IPS DF 4.7 (cell line): ENCODE results near the gene SKP1.

Source experiments
- DNase-seq: peaks from one replicate; pipeline ENCODE4 v3.0.0-alpha.2; 2013; ENCODE audit warnings: low spot score; ENCODE audit errors: extremely low read depth

SKP1 gene

DNA sequence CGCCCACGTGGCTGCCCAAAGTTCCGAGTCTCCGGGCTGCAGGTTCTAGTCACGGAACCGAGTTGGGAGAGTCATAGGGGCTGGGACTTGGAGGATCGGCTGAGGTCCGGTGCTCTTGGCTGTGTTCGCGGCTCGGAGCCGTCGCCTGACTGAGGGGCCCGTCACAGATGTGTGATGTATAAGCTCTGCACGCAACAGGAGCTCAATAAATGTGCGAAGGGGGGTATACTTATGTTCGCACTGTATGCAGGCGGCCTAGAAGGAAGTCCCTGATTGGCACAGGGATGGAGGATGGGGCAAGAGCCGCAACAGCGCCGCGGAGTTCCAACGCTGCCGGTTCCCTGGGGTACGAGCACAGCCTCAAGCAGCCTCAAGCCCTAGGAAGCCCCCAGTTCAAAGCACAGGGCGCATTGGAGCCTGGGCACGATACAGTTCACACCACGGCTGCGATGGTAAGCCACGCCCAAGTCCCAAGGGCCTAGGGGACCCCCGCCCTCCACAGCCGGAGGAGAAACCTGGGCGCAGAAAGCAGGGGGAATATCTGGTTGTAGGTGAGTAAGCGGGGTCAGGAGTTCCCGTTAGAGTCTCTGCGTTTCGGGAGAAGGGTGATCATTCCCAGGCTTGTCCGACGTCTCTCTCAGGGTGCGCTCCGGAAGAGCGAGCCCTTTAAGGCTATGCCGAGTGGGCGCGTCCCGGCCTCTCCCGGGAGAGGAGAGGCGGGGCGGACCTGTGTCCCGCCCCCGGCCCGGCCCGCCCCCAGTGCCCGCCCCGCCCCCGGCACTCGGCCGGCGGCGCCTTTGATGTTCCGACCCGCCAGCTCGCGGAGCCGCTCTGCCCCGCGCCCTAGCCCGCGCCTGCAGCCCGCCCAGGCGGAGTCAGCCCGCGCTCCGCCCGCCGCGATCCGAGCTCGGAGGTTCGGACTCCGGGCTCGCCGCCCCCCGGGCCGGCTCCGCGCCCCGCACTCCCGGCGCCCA lies 62.6 kb downstream of the SKP1 start, which contains the start of gene TCF7:
TSS of gene TCF7 (plus strand) at position 780 of the 974 bp plus-strand sequence. CDS start 226 bp downstream, outside the sequence.
- DNase-seq = no peak

DNA sequence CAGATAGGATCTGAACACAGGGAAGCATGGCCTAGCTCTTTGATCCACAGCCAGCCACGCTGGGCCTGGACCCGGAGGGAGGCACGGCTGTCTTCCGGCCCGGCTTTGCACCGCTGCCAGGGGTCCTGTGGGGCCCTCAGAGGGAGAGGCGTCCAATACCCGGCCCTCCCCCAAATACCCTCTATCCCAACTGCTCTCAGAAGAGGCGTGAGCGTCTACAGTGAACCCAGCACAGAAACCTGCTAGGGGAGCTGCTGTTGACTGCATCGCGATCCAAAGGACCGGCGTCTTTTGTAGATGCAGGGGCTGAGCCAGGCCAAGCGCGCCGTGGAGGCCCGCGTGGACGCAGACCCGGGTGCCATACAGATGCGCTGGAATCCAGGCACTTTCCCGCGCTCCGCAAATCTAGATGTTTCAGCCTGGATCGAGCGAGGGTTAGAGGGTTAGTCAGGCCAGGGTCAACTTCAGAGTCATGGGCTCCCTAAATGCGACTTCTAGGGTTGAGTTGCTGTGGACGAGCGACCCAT lies 63.3 kb downstream of the SKP1 start:
- no peak for DNase-seq

GRCh38 chr5:134112726-134113362 lies 63.9 kb downstream of the SKP1 start:
- DNase-seq = no peak

DNA sequence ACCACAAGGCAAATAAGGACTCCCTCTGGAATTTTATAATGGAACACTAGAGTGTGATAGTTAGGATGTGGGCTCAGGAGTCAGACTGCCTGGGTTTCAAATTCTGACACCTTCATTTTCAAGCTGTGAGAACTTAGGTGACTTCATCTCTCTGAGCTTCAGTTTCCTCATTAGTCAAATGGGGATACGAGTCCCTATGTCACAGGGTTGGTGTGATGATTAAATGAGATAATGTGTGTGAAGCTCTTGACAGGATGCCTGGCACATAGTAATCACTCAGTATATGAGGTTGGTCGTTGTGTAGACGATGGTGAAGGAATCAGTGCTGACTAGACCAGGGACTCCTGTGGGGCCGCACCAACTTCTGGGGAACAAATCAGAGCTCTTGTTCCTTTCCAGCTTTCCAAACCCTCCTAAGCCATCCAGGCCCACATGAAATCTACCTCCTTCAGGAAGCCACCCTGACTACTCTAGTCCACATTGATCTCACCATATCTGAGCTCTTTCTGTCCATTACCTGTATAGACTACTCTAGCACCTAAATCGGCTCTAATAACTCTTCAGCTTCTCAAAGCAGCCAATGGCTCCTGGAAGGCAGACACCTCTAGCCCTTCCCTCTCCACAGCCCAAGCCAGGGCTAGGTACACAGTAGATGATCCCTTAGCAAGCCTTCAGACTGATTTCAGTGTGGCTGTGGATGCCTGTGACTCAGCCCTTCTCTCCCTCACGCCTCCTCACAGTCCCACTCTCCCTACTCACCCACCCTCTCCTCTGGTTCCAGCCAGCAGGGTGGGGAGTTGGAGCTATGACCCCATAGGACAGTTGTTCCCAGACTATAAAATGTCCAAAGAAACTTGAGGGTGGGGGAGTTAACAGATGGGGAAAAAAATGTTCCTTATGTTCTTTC lies 64.8 kb downstream of the SKP1 start:
- DNase-seq = no peak

- no peak for DNase-seq
Observed at GRCh38 chr5:134110382-134110781, 66.4 kb downstream of the SKP1 start.

GRCh38 chr5:134107779-134108178 lies 69.0 kb downstream of the SKP1 start:
- DNase-seq = no peak

GRCh38 chr5:134106991-134107701 lies 69.6 kb downstream of the SKP1 start:
- no peak for DNase-seq

- no peak for DNase-seq
Observed at GRCh38 chr5:134103998-134104654, 72.6 kb downstream of the SKP1 start.

GRCh38 chr5:134103397-134103796 lies 73.4 kb downstream of the SKP1 start:
- DNase-seq = no peak

GRCh38 chr5:134101686-134102439 lies 74.9 kb downstream of the SKP1 start:
- no peak for DNase-seq

DNA sequence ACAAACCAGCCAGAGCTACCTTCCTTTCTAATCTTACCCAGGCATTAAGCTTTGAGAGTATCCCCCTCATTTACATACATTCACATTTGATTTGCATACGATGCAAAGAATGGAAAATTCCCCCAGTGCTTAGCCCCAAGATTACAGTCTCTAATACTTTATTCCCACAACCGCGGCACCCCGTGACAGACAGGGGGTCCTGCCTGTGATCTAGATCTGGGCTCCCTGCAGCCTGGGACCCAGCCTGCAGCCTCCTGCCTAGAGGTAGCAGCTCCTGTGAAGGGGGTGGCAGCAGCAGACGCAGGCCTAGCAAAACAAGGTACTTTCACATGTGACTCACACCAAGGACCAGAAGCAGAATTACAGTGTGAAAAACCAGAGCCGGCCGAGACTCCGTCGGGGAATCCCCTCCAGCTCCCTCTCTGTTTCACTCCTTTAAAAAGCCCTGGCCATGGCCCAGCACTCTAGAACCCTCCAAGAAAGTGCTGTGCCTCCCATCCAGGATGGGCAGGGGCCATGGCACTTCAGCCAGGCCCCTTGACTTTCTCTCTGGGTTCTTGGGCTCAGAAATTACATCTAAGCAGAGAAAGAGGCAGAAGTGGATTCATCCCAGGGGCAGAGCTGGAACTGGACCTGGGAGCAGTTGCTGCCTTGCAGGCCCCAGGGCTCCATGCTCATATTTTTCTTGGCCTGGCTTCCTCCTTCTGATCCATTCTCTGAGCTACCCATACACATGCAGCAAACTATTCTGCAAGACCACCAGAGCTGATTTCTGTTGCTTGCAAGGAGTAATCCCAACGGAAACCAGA lies 76.3 kb downstream of the SKP1 start:
- DNase-seq = no peak

DNA sequence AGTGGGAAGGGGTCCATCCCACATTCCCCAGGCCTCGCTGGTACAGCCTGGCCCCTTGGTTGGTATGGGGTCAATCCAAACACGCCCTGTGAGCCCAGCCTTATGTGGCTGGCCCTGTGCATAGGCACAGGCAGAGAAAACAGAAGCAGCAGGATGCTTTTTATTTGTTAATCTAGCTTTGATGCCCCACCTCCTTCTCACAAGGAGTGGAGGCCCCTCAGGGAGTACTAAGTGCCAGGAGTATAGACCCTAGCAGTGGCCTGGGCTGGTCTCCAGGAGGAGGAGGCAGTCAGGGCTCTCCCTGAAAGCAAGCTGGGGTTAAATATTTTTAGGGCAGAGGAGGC lies 76.8 kb downstream of the SKP1 start:
- DNase-seq = no peak

GRCh38 chr5:134099288-134099872 lies 77.4 kb downstream of the SKP1 start:
- no peak for DNase-seq
